A549 (cell line): ENCODE results near the gene ZNF276.

Source experiments
- CTCF ChIP-seq: fragments of >200 bp; sonication (Bioruptor Twin); formaldehyde crosslinking; IDR thresholded peaks from 3 replicates; pipeline ENCODE4 v1.5.1; 2016
- EHF ChIP-seq: fragments of 250-450 bp; sonication (Bioruptor Pico); IDR thresholded peaks from 2 replicates; pipeline ENCODE4 v1.5.0; 2020; ENCODE audit warnings: mild to moderate bottlenecking
- ELK1 ChIP-seq: fragments of 150-350 bp; IDR thresholded peaks from 2 replicates; pipeline ENCODE4 v1.6.1; 2014; ENCODE audit warnings: low read depth, mild to moderate bottlenecking, low read length
- EP300 ChIP-seq, 2 experiments: fragments of >200 bp; sonication (Bioruptor Twin); formaldehyde crosslinking; IDR thresholded peaks; 2 replicates in 1 of 2; 3 replicates in 1 of 2; pipeline ENCODE4 v1.6.1; 2016 to 2017
- HOXB13 ChIP-seq: fragments of 250-450 bp; sonication (Bioruptor Pico); IDR thresholded peaks from 2 replicates; pipeline ENCODE4 v1.5.0; 2020; ENCODE audit warnings: low read depth, mild to moderate bottlenecking, moderate library complexity
- JUNB ChIP-seq: fragments of >200 bp; sonication (Bioruptor Twin); formaldehyde crosslinking; IDR thresholded peaks from 2 replicates; pipeline ENCODE4 v1.6.1; 2016
- KDM1A ChIP-seq: fragments of 200-600 bp; sonication (generic); IDR thresholded peaks from 2 replicates; pipeline ENCODE4 v1.6.1; 2016; ENCODE audit warnings: low read depth, mild to moderate bottlenecking
- MAX ChIP-seq: IDR thresholded peaks from 2 replicates; pipeline ENCODE4 v1.6.1; 2012
- MYC ChIP-seq: IDR thresholded peaks from 2 replicates; pipeline ENCODE4 v1.6.1; 2012; ENCODE audit warnings: mild to moderate bottlenecking, inconsistent platforms, low read length, improper control_type of control experiment, borderline replicate concordance
- NPAS2 ChIP-seq: fragments of 250-450 bp; sonication (Bioruptor Pico); IDR thresholded peaks from 2 replicates; pipeline ENCODE4 v1.8.0; 2022; ENCODE audit warnings: mild to moderate bottlenecking, moderate library complexity, borderline replicate concordance
- RAD21 ChIP-seq, 2 experiments: fragments of >200 bp in 1 of 2; sonication (Bioruptor Twin) in 1 of 2; formaldehyde crosslinking in 1 of 2; IDR thresholded peaks in 1 of 2; conservative IDR thresholded peaks in 1 of 2; 2 replicates in 1 of 2; 3 replicates in 1 of 2; pipeline ENCODE4 v1.6.1; 2012 to 2018; ENCODE audit warnings: inconsistent platforms in 1 of 2
- RCOR1 ChIP-seq: fragments of 150-350 bp; IDR thresholded peaks from 2 replicates; pipeline ENCODE4 v1.6.1; 2014; ENCODE audit warnings: antibody characterized with exemption, low read length, low read depth
- ZFP36 ChIP-seq: fragments of 450-650 bp; IDR thresholded peaks from 2 replicates; pipeline ENCODE4 v1.6.1; 2014; ENCODE audit warnings: borderline replicate concordance; ENCODE audit not compliant: partially characterized antibody

GRCh38 chr16:89678258-89678657 lies 43.1 kb upstream of the ZNF276 start:
- no peak for TF ChIP-seq CTCF
- TF ChIP-seq KDM1A = no peak
- TF ChIP-seq HOXB13 (CRISPR knock-in tag) = no peak
- no peak for TF ChIP-seq ELK1
- no peak for TF ChIP-seq MYC
- TF ChIP-seq EHF (CRISPR knock-in tag) = no peak
- no peak for TF ChIP-seq EP300 (IDR thresholded peaks at IDR 0.05)
- TF ChIP-seq RCOR1 = no peak
- TF ChIP-seq MAX = no peak
- TF ChIP-seq RAD21 (conservative IDR thresholded peaks at IDR 0.05 in 1 of 2, IDR thresholded peaks at IDR 0.05 in 1 of 2) = no peak
- no peak for TF ChIP-seq JUNB
- TF ChIP-seq NPAS2 (CRISPR knock-in tag) = no peak
- peak; percentile 90 for TF ChIP-seq ZFP36
